Measurements from ENCODE around the gene MAPKAPK5.
"Not testable (repeated sequence)": the region's sequence is repeated elsewhere in the genome, so short reads cannot be mapped to it uniquely, and the experiment has no call there.

The MAPKAPK5 gene

GRCh38 chr12:111887926-111888745, 46.1 kb downstream of the MAPKAPK5 start:
- DNase-seq: no peak

GRCh38 chr12:111893287-111893686, 51.3 kb downstream of the MAPKAPK5 start:
- no peak for DNase-seq

GRCh38 chr12:111894556-111894955, 52.5 kb downstream of the MAPKAPK5 start:
- DNase-seq: no peak

GRCh38 chr12:111901182-111901581, 59.2 kb downstream of the MAPKAPK5 start:
- no peak for DNase-seq

GRCh38 chr12:111904446-111904975, 62.5 kb downstream of the MAPKAPK5 start:
- DNase-seq: no peak

GRCh38 chr12:111905502-111905901, 63.5 kb downstream of the MAPKAPK5 start:
- DNase-seq: no peak

- no peak for DNase-seq
Observed at GRCh38 chr12:111907740-111908139, 65.7 kb downstream of the MAPKAPK5 start.

- no peak for DNase-seq
Observed at GRCh38 chr12:111925171-111925570, 83.1 kb downstream of the MAPKAPK5 start.

GRCh38 chr12:111926631-111927030, 84.6 kb downstream of the MAPKAPK5 start:
- DNase-seq: no peak

- DNase-seq: no peak
Observed at GRCh38 chr12:111927346-111927745, 85.3 kb downstream of the MAPKAPK5 start.

- DNase-seq: no peak
Observed at GRCh38 chr12:111932241-111932640, 90.2 kb downstream of the MAPKAPK5 start.

GRCh38 chr12:111936869-111937268, 94.8 kb downstream of the MAPKAPK5 start:
- DNase-seq: no peak

- no peak for DNase-seq
Observed at GRCh38 chr12:111937429-111937828, 95.4 kb downstream of the MAPKAPK5 start.

GRCh38 chr12:111942557-111942956, 100.5 kb downstream of the MAPKAPK5 start:
- no peak for DNase-seq

GRCh38 chr12:111943929-111944328, 101.9 kb downstream of the MAPKAPK5 start:
- no peak for DNase-seq

- DNase-seq: not testable (repeated sequence)
Observed at GRCh38 chr12:111950961-111951676, 109.1 kb downstream of the MAPKAPK5 start.

Measured in NCI-H1694 (cell line).